Astrocyte (in vitro differentiated cells and primary cell): ENCODE data around the gene NKIRAS1. TPM values are rescaled to one million over a fixed set of nuclear protein-coding genes. Genes with fewer than 3 reads are reported as not detected.
A peak's percentile ranks its signal among the peaks of the same experiment; 100 is the strongest.
"Not testable (repeated sequence)": the region's sequence is repeated elsewhere in the genome, so short reads cannot be mapped to it uniquely, and the experiment has no call there.

Source experiments
- DNase-seq: peaks from one replicate; pipeline ENCODE4 v3.0.0-alpha.2; 2010; ENCODE audit warnings: low read depth
- FAIRE-seq: peaks from 2 replicates; lab custom pipeline; 2011; peaks lifted over from hg19 to GRCh38; lab: Jason Lieb, UNC
- H2AFZ ChIP-seq: 2 replicates; pipeline ENCODE4 v1.6.0; 2012; ENCODE audit warnings: low read depth, low read length, inconsistent platforms
- H3K27ac ChIP-seq: 2 replicates; pipeline ENCODE4 v1.5.1; 2011; ENCODE audit warnings: low read depth, low read length, inconsistent platforms
- H3K27me3 ChIP-seq: 2 replicates; pipeline ENCODE4 v1.6.0; 2011; ENCODE audit warnings: low read length, inconsistent platforms; ENCODE audit not compliant: insufficient read depth
- H3K36me3 ChIP-seq: 2 replicates; pipeline ENCODE4 v1.5.1; 2011; ENCODE audit warnings: low read length, inconsistent platforms; ENCODE audit not compliant: insufficient read depth
- H3K4me1 ChIP-seq: 2 replicates; pipeline ENCODE4 v1.5.1; 2011; ENCODE audit warnings: low read length, inconsistent platforms; ENCODE audit not compliant: insufficient read depth
- H3K4me2 ChIP-seq: 2 replicates; pipeline ENCODE4 v1.6.0; 2012; ENCODE audit warnings: low read length, inconsistent platforms
- H3K4me3 ChIP-seq: 2 replicates; pipeline ENCODE4 v1.5.1; 2011; ENCODE audit warnings: low read depth, mild to moderate bottlenecking, low read length, inconsistent platforms; ENCODE audit not compliant: insufficient read depth
- H3K79me2 ChIP-seq: 2 replicates; pipeline ENCODE4 v1.6.0; 2012; ENCODE audit warnings: mild to moderate bottlenecking, low read length, inconsistent platforms; ENCODE audit not compliant: insufficient read depth
- H3K9ac ChIP-seq: 2 replicates; pipeline ENCODE4 v1.6.0; 2012; ENCODE audit warnings: mild to moderate bottlenecking, low read length, inconsistent platforms
- H3K9me3 ChIP-seq: 2 replicates; pipeline ENCODE4 v1.5.1; 2012; ENCODE audit warnings: low read depth, mild to moderate bottlenecking, low read length, inconsistent platforms; ENCODE audit not compliant: insufficient read depth
- H4K20me1 ChIP-seq: 2 replicates; pipeline ENCODE4 v1.6.0; 2012; ENCODE audit warnings: low read length, inconsistent platforms; ENCODE audit not compliant: insufficient read depth
- H3K27ac Mint-ChIP-seq: one replicate; pipeline ENCODE4 v1.8.0; 2021; ENCODE audit warnings: mild to moderate bottlenecking, mixed read lengths; ENCODE audit not compliant: unreplicated experiment
- H3K27me3 Mint-ChIP-seq: one replicate; pipeline ENCODE4 v1.8.0; 2021; ENCODE audit warnings: low read depth, mixed read lengths; ENCODE audit not compliant: unreplicated experiment
- H3K36me3 Mint-ChIP-seq: one replicate; pipeline ENCODE4 v1.8.0; 2021; ENCODE audit warnings: low read depth, mixed read lengths; ENCODE audit not compliant: unreplicated experiment
- H3K4me1 Mint-ChIP-seq: one replicate; pipeline ENCODE4 v1.8.0; 2021; ENCODE audit warnings: low read depth, mixed read lengths; ENCODE audit not compliant: unreplicated experiment
- H3K4me3 Mint-ChIP-seq: one replicate; pipeline ENCODE4 v1.8.0; 2021; ENCODE audit warnings: mild to moderate bottlenecking, moderate library complexity, mixed read lengths; ENCODE audit not compliant: unreplicated experiment
- H3K9me3 Mint-ChIP-seq: one replicate; pipeline ENCODE4 v1.8.0; 2021; ENCODE audit warnings: mild to moderate bottlenecking, mixed read lengths; ENCODE audit not compliant: unreplicated experiment
- CTCF ChIP-seq: IDR thresholded peaks from 2 replicates; pipeline ENCODE4 v1.5.1; 2011; ENCODE audit warnings: low read depth, mild to moderate bottlenecking, inconsistent platforms, low read length, moderate library complexity; ENCODE audit not compliant: insufficient read depth
- EZH2 ChIP-seq: IDR thresholded peaks from 2 replicates; pipeline ENCODE4 v1.6.1; 2012; ENCODE audit warnings: mild to moderate bottlenecking, low read length, inconsistent platforms; ENCODE audit not compliant: insufficient read depth
- total RNA-seq: library from RNA; stranded (reverse); gene quantifications from 2 replicates; pipeline ENCODE4 v1.2.1, GENCODE V29; 2021

NKIRAS1 gene
- total RNA-seq, 1 donor from 2014 or later = 11.0 TPM

GRCh38 chr3:23917679-23918303 is 1.0 kb upstream of the NKIRAS1 start:
- not testable (repeated sequence) for H3K4me1 ChIP-seq, H3K27me3 Mint-ChIP-seq, H3K9me3 Mint-ChIP-seq, H3K27me3 ChIP-seq, FAIRE-seq, H2AFZ ChIP-seq, H3K9me3 ChIP-seq
- peak; percentile 8 for DNase-seq
- Histone ChIP-seq H3K36me3 (peaks cover 26% of the 10 kb centered on the region), H4K20me1 (peaks cover 50% of the 10 kb centered on the region), H3K9ac (peak overlapping the region; percentile 93), H3K4me2 (peak overlapping the region; percentile 94), H3K4me3 (peak overlapping the region; percentile 98), H3K79me2 (peaks cover 56% of the 10 kb centered on the region), H3K27ac (peak overlapping the region; percentile 87)
- H3K27ac Mint-ChIP-seq = peak overlapping the region; percentile 97
- H3K36me3 Mint-ChIP-seq = peaks cover 32% of the 10 kb centered on the region
- H3K4me1 Mint-ChIP-seq = peaks cover 31% of the 10 kb centered on the region
- H3K4me3 Mint-ChIP-seq = peak overlapping the region; percentile 99

- Mint-ChIP-seq H3K4me3 (peak overlapping the region; percentile 99), H3K9me3 (no peaks in the 10 kb centered on the region), H3K4me1 (peaks cover 32% of the 10 kb centered on the region), H3K36me3 (peaks cover 32% of the 10 kb centered on the region), H3K27ac (peak overlapping the region; percentile 97), H3K27me3 (no peaks in the 10 kb centered on the region)
- Histone ChIP-seq H3K9me3 (no peaks in the 10 kb centered on the region), H3K4me3 (peak overlapping the region; percentile 98), H3K4me2 (peak overlapping the region; percentile 94), H3K79me2 (peaks cover 56% of the 10 kb centered on the region), H3K4me1 (peaks cover 10% of the 10 kb centered on the region), H3K36me3 (peaks cover 26% of the 10 kb centered on the region), H4K20me1 (peaks cover 42% of the 10 kb centered on the region), H3K27ac (peak overlapping the region; percentile 87), H3K9ac (peak overlapping the region; percentile 93), H3K27me3 (no peaks in the 10 kb centered on the region), H2AFZ (peak overlapping the region; percentile 92)
- no peak for TF ChIP-seq EZH2
- TF ChIP-seq CTCF = no peak
- DNase-seq (no peak), FAIRE-seq (no peak)
Observed at GRCh38 chr3:23916152-23916885, 471 bp downstream of the NKIRAS1 start.

- peak overlapping the region; percentile 98 for H3K4me3 ChIP-seq
- no peaks in the 10 kb centered on the region for H3K9me3 ChIP-seq
- H3K4me2 ChIP-seq = peak overlapping the region; percentile 94
- no peak for FAIRE-seq
- Mint-ChIP-seq H3K4me3 (peak overlapping the region; percentile 99), H3K27me3 (no peaks in the 10 kb centered on the region), H3K9me3 (no peaks in the 10 kb centered on the region), H3K27ac (peak overlapping the region; percentile 97), H3K36me3 (peaks cover 30% of the 10 kb centered on the region), H3K4me1 (peaks cover 27% of the 10 kb centered on the region)
- peaks cover 56% of the 10 kb centered on the region for H3K79me2 ChIP-seq
- H2AFZ ChIP-seq = no peak overlapping the region
- peak overlapping the region; percentile 93 for H3K9ac ChIP-seq
- peaks cover 35% of the 10 kb centered on the region for H4K20me1 ChIP-seq
- no peak overlapping the region for H3K27ac ChIP-seq
- peaks cover 24% of the 10 kb centered on the region for H3K36me3 ChIP-seq
- DNase-seq = peak; percentile 40
- peaks cover 10% of the 10 kb centered on the region for H3K4me1 ChIP-seq
- TF ChIP-seq CTCF (no peak), EZH2 (no peak)
- no peaks in the 10 kb centered on the region for H3K27me3 ChIP-seq
Observed at GRCh38 chr3:23915537-23916108, 1.2 kb downstream of the NKIRAS1 start.
